Measurements from ENCODE around the gene HCRTR1. TPM values are rescaled to one million over a fixed set of nuclear protein-coding genes. Genes with fewer than 3 reads are reported as not detected.

Gene HCRTR1
- total RNA-seq, 2 donors from 2014 or later: not detected

DNA sequence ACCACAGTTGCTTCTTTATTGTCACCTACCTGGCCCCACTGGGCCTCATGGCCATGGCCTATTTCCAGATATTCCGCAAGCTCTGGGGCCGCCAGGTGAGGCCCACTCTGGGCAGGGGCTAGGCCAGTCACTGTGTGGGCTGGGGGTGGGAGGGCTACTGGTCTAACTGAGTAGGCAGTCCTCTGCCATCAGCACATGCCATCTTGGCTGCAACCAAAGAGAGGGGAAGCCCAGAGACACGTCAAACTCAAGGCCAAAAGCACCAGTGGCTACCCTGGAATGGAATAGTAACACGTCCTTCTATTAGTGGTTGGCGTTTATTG, 4.0 kb downstream of the HCRTR1 start:
- ATAC-seq (no peak), DNase-seq (no peak)
- H3K4me1 Mint-ChIP-seq: peaks cover 14% of the 10 kb centered on the region
- H3K36me3 Mint-ChIP-seq (ENCODE audit: low read depth): peaks cover 3% of the 10 kb centered on the region
- no peak overlapping the region for H3K27ac Mint-ChIP-seq
- H3K27me3 Mint-ChIP-seq: peaks cover 27% of the 10 kb centered on the region
- no peaks in the 10 kb centered on the region for H3K9me3 ChIP-seq (ENCODE audit: control insufficient read depth, low read length, poor library complexity, severe bottlenecking)
- no peak overlapping the region for H3K4me3 Mint-ChIP-seq

DNA sequence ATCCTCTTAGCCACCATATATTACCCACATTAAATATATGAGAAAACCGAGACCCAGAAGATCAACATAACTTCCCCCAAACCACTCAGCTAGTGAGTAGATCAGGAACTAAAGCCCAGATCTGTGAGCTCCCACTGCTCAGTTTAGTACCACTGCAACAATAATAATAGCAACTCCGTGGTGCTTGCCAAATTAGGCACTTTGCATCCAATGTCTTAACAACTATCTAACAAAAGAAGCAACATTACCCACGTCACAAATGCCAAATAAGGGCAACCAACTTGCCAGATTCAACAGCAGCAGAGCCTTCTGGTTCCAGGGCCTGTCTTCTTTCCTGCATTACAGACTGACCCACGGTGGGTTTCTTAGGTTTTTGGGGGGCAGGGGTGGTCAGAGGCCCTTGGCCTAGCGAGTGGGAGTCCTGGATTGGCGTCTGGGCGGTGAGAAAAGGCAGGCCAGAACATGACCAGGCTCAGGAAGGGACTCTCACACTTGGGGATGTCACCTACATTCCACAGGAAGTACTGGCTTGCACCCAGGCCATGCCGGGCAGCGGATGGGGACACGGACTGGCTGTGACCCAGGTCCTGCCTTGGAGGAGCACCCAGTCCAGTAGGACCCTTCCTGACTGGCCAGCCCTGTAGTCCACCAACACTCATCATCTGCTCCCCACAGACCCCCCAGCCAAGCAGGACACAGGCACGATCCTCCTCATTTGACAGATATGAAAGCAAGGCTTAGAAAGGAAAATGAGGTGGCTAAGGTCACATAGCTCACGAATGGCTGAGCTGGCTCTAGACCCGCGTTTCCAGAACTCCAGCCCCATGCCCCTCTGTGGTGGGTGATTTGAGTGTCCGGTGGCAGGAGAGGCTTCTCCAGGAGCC, 4.6 kb downstream of the HCRTR1 start:
- H3K27ac Mint-ChIP-seq: no peak overlapping the region
- peaks cover 3% of the 10 kb centered on the region for H3K36me3 Mint-ChIP-seq (ENCODE audit: low read depth)
- no peak overlapping the region for H3K4me3 Mint-ChIP-seq
- no peaks in the 10 kb centered on the region for H3K9me3 ChIP-seq (ENCODE audit: control insufficient read depth, low read length, poor library complexity, severe bottlenecking)
- ATAC-seq: no peak
- peaks cover 21% of the 10 kb centered on the region for H3K27me3 Mint-ChIP-seq
- H3K4me1 Mint-ChIP-seq: peaks cover 14% of the 10 kb centered on the region
- no peak for DNase-seq

DNA sequence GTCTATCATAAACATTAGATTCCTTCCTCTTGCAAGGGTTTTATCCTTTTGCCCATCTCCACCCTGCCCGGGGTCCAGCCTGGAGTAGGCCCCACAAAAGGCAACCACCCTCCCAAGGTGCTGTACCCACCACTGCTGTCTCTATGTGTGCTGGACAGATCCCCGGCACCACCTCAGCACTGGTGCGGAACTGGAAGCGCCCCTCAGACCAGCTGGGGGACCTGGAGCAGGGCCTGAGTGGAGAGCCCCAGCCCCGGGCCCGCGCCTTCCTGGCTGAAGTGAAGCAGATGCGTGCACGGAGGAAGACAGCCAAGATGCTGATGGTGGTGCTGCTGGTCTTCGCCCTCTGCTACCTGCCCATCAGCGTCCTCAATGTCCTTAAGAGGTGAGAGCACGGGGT, 5.9 kb downstream of the HCRTR1 start:
- H3K9me3 ChIP-seq (ENCODE audit: control insufficient read depth, low read length, poor library complexity, severe bottlenecking): no peaks in the 10 kb centered on the region
- Mint-ChIP-seq H3K4me3 (no peak overlapping the region), H3K4me1 (peaks cover 15% of the 10 kb centered on the region), H3K27me3 (peaks cover 18% of the 10 kb centered on the region), H3K36me3 (ENCODE audit: low read depth) (no peaks in the 10 kb centered on the region), H3K27ac (peak overlapping the region; percentile 14)
- DNase-seq (no peak), ATAC-seq (no peak)

DNA sequence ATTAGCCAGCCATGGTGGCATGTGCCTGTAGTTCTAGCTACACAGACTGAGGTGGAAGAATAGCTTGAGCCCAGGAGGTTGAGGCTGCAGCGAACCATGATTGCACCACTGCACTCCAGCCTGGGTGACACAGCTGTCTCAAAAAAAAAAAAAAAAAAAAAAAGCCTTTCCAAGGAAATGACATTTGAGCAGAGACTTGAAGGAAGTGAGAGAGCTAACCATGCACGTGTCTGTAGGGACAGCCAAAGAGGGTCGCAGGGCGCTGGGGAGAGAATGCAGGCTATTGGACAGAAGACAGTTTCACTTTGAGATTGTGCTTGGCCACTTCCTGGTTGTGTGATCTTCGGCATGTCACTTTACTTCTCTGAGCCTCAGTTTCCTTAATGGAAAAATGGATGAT, 6.8 kb downstream of the HCRTR1 start:
- no peaks in the 10 kb centered on the region for H3K9me3 ChIP-seq (ENCODE audit: control insufficient read depth, low read length, poor library complexity, severe bottlenecking)
- H3K27ac Mint-ChIP-seq: peak overlapping the region; percentile 14
- H3K4me3 Mint-ChIP-seq: no peak overlapping the region
- ATAC-seq (no peak), DNase-seq (no peak)
- peaks cover 15% of the 10 kb centered on the region for H3K4me1 Mint-ChIP-seq
- H3K27me3 Mint-ChIP-seq: peaks cover 8% of the 10 kb centered on the region
- H3K36me3 Mint-ChIP-seq (ENCODE audit: low read depth): no peaks in the 10 kb centered on the region

DNA sequence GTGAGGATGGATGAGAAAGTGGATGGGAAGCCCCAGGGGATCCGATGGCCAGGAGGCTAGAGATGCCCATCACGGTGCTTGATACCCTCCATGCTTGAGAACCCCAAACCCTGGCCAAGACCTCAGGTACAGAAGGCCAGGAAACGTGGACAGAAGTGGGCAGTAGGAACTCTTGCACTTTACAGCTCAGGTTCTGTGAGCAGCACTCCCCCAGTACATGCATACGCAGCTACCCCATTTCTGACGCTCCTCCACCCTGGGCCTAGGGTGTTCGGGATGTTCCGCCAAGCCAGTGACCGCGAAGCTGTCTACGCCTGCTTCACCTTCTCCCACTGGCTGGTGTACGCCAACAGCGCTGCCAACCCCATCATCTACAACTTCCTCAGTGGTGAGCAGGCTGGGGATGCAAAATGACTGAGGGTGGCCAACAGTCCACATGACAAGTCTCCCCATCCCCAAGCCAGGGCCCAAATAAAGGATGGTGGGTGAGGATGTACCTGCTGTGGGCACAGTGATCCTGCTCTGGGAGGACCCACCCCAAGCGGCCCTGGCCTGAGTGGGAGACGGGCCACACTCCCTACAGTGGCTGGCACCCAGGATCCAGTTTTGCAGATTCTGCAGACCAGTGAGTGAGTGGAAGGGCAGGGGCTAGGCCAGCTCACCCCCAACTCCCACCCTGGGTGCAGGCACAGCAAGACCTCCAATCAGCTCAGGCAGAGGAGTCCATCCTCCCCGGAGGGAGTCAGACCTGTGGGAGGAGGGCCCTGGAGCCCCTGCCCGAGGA, 7.4 kb downstream of the HCRTR1 start:
- DNase-seq: no peak
- Mint-ChIP-seq H3K36me3 (ENCODE audit: low read depth) (no peaks in the 10 kb centered on the region), H3K27me3 (peaks cover 2% of the 10 kb centered on the region), H3K4me3 (no peak overlapping the region), H3K27ac (no peak overlapping the region), H3K4me1 (peaks cover 15% of the 10 kb centered on the region)
- no peak for ATAC-seq
- no peaks in the 10 kb centered on the region for H3K9me3 ChIP-seq (ENCODE audit: control insufficient read depth, low read length, poor library complexity, severe bottlenecking)

DNA sequence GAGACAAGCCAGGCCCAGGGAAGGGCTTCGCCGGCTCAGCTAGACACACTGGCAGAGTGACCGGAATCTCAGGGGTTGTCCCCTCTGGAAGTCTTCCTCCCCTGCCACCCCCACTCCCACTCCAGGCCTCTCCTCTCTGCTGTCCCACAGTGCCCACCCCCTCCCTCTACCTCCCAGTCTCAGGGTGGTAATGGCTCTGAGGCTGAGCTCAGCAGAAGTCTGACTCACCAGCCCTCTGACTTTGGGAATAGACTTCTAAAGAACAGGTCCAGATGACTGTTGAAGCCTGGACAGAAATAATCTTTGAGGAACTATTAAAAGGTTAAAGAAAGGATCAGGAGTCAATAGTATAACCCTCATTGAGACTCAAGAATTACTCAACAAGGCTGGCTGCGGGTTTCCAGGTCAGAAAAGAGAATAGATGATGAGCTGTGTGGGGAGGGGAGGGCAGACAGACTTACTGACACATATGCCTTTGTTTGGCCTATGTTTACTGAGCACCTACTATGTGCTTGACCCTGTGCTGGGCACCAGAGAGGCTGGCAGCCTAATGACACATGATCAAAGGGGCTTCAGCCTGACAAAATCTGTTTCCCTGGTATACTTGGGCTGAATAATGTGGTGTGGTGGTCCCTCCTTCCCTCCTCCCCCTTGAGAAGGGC, 8.2 kb downstream of the HCRTR1 start:
- DNase-seq (no peak), ATAC-seq (no peak)
- Mint-ChIP-seq H3K36me3 (ENCODE audit: low read depth) (peaks cover 5% of the 10 kb centered on the region), H3K27me3 (no peaks in the 10 kb centered on the region), H3K4me3 (no peak overlapping the region), H3K4me1 (peaks cover 15% of the 10 kb centered on the region), H3K27ac (no peak overlapping the region)
- H3K9me3 ChIP-seq (ENCODE audit: control insufficient read depth, low read length, poor library complexity, severe bottlenecking): no peaks in the 10 kb centered on the region

DNA sequence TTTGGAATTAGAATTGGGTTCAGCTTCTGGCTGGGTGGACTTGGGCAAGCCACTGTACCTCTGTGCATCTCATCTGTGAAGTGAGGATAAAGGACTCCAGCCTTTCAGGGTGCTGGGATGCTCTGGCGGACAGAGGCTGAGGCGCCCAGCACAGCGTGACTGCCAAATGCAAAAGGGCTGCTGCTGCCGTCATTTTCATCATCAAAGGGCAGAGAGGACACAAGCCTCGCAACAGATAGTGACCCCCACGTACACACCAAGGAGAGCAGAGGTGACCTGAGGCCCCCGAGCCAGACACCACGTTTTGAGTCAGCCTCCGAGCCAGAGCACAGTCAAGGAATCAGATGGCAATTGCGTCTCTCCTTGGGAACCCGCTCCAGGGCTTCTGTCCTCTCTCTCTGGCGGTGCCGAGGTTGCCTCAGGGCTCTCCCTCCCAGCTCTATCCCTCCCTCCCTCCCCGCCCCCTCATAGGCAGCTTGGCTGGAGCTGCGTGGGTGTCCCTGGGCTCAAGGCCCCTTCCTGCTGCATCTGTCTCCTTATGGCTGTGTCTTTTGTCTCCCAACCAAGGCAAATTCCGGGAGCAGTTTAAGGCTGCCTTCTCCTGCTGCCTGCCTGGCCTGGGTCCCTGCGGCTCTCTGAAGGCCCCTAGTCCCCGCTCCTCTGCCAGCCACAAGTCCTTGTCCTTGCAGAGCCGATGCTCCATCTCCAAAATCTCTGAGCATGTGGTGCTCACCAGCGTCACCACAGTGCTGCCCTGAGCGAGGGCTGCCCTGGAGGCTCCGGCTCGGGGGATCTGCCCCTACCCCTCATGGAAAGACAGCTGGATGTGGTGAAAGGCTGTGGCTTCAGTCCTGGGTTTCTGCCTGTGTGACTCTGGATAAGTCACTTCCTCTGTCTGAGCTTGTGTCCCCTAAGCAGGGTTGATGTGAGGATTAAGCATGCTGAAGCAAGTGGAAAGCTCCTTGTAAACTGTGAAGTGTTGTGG, 9.0 kb downstream of the HCRTR1 start:
- no peaks in the 10 kb centered on the region for H3K9me3 ChIP-seq (ENCODE audit: control insufficient read depth, low read length, poor library complexity, severe bottlenecking)
- no peaks in the 10 kb centered on the region for H3K27me3 Mint-ChIP-seq
- H3K4me1 Mint-ChIP-seq: peaks cover 15% of the 10 kb centered on the region
- H3K27ac Mint-ChIP-seq: peak overlapping the region; percentile 14
- peaks cover 5% of the 10 kb centered on the region for H3K36me3 Mint-ChIP-seq (ENCODE audit: low read depth)
- DNase-seq (no peak), ATAC-seq (no peak)
- no peak overlapping the region for H3K4me3 Mint-ChIP-seq

DNA sequence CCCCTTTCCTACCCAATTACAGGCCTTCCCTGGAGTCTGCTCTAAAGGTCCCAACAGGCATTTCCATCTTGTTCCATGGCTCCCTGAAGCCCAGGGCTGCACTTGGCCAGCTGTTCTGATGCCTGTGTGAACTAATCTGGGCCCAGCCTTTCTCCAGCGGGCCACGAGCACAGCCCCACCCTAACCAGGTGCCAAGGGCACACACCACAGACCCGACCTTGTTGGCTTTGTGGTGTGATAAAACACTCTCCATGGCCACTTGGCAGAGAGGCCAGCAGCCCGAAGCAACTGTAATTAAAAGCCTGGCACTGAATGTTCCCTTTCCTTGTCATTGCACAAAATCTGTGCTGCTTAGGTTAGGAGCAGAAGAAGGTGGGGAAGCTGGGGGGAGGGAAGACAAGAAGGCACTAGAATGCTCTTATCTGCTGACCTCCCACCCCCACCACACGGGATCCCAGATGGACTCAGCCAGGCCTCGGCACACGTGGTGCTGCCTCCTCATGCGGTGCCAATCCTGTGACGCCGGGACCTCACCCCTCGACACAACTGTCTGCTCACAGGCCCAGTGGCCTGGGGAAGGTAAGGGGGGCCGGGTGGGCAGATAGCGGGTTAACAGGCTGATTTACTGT, 9.9 kb downstream of the HCRTR1 start:
- no peak overlapping the region for H3K4me3 Mint-ChIP-seq
- no peak overlapping the region for H3K27ac Mint-ChIP-seq
- H3K27me3 Mint-ChIP-seq: no peaks in the 10 kb centered on the region
- H3K4me1 Mint-ChIP-seq: peaks cover 15% of the 10 kb centered on the region
- H3K36me3 Mint-ChIP-seq (ENCODE audit: low read depth): peaks cover 5% of the 10 kb centered on the region
- ATAC-seq: no peak
- no peak for DNase-seq
- H3K9me3 ChIP-seq (ENCODE audit: control insufficient read depth, low read length, poor library complexity, severe bottlenecking): no peaks in the 10 kb centered on the region

DNA sequence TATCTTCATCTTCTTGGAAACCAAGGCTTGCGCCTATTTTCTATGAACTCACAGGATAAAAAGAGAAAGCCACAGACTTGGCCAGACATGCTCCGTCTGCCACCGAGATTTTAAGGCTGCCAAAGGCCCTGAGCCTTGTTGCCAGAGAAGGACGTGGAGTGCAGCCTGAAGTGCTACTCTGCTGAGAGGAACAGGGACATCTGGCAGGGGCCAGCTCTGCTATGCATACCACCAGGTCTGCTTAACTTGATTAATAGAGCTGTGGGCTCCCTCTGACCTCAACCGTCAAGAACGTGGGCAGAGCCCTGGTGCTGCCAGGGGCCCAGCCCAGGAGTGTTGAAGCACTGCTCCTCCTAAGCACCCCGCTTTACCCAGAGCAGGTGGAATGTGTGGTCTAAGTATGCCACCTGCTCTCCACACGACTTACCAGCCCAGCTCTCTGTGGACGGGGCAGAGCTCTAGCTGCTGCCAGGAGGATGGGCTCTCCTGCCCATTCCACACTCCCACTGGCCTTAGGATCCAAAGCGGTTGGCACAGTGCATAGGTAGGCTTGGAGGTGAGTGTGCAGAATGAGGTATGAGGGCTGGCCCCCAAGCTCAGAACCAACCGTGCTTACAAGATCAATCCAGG, 10.6 kb downstream of the HCRTR1 start:
- no peak for ATAC-seq

DNA sequence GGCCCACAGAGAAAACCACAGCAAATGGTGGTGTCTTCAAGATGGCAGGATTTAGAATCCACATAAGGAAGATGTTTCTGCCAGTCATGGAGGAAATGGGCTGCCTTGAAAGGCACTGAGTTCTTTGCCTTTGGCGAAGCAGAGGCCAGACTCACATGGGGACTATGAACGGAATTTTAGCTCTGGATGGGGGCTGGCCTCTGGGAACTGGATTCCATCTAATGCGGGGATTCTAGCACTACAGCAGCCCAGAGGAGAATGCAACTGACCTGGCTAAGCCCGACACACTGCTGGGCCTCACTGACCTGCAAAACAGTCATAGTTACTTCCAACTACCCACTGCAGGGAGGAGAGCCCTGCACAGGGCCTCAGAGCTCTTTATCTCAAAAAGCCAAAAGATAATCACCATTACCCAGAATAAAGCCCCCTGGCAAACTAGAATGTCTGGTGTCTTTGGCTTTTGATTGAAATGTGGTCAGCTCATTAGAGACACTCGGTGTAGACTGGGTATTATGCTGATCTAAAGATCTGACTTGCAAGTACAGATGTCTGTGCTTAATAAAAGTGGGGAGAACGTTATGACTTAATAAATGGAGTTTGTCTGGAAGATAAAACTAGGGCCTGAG, 11.6 kb downstream of the HCRTR1 start:
- H3K36me3 Mint-ChIP-seq (ENCODE audit: low read depth): peaks cover 5% of the 10 kb centered on the region
- DNase-seq (no peak), ATAC-seq (no peak)
- H3K4me1 Mint-ChIP-seq: peaks cover 11% of the 10 kb centered on the region
- H3K27ac Mint-ChIP-seq: peak overlapping the region; percentile 9
- no peaks in the 10 kb centered on the region for H3K9me3 ChIP-seq (ENCODE audit: control insufficient read depth, low read length, poor library complexity, severe bottlenecking)
- no peaks in the 10 kb centered on the region for H3K27me3 Mint-ChIP-seq
- no peak overlapping the region for H3K4me3 Mint-ChIP-seq

More for the DNA sequence above, 10.6 kb downstream of the HCRTR1 start:
- Mint-ChIP-seq H3K4me3 (no peak overlapping the region), H3K27me3 (no peaks in the 10 kb centered on the region), H3K27ac (no peak overlapping the region), H3K4me1 (peaks cover 15% of the 10 kb centered on the region), H3K36me3 (ENCODE audit: low read depth) (peaks cover 5% of the 10 kb centered on the region)
- no peaks in the 10 kb centered on the region for H3K9me3 ChIP-seq (ENCODE audit: control insufficient read depth, low read length, poor library complexity, severe bottlenecking)
- no peak for DNase-seq

DNA sequence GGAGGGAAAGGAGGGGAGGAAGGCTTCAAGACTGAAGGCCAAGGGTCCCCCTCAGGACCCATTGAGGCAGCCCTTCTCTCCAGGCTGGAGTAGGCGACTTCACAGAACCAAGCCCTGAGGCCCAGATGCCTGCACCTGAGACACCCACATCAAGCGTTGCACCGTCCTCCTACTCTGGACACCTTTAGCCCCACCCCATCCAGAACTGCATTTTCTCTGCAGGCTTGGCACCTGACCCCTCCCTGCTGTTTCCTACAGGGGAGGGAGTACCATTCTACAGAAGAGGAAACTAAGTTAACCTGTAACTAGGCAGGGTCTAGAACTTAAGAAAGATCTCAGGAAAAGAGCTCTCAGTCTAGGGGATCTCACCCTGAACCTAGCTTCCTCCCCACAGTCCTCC, 15.2 kb downstream of the HCRTR1 start:
- Mint-ChIP-seq H3K36me3 (ENCODE audit: low read depth) (peaks cover 5% of the 10 kb centered on the region), H3K4me3 (no peak overlapping the region), H3K27me3 (no peaks in the 10 kb centered on the region), H3K4me1 (peaks cover 20% of the 10 kb centered on the region), H3K27ac (no peak overlapping the region)
- no peaks in the 10 kb centered on the region for H3K9me3 ChIP-seq (ENCODE audit: control insufficient read depth, low read length, poor library complexity, severe bottlenecking)
- ATAC-seq: no peak
- DNase-seq: no peak
